ENCODE data around the gene IMMP2L. TPM values are rescaled to one million over a fixed set of nuclear protein-coding genes. Genes with fewer than 3 reads are reported as not detected.

The IMMP2L gene
- total RNA-seq, 1 experiment from 2014 or later = 13.6 TPM

- no peak for TF ChIP-seq FOXP4 (CRISPR knock-in tag; IDR thresholded peaks at IDR 0.05)
- TF ChIP-seq IRF2 (CRISPR knock-in tag; IDR thresholded peaks at IDR 0.05; ENCODE audit: borderline replicate concordance, low read depth) = no peak
- TF ChIP-seq KAT7 (CRISPR knock-in tag; IDR thresholded peaks at IDR 0.05; ENCODE audit: borderline replicate concordance) = no peak
Measured at GRCh38 chr7:111498391-111499007, 63.8 kb downstream of the IMMP2L start (continued).

GRCh38 chr7:111495173-111495810 is 67.0 kb downstream of the IMMP2L start:
- H3K27ac Mint-ChIP-seq = no peak overlapping the region
- no peak for ATAC-seq

More at GRCh38 chr7:111495173-111495810, 67.0 kb downstream of the IMMP2L start:
- Mint-ChIP-seq H3K36me3 (peaks cover 18% of the 10 kb centered on the region), H3K9me3 (peaks cover 16% of the 10 kb centered on the region), H3K4me1 (no peaks in the 10 kb centered on the region), H3K4me3 (no peak overlapping the region), H3K27me3 (ENCODE audit: low read depth) (no peaks in the 10 kb centered on the region; the same call in 1 of the 2 replicates)
- POLR2A ChIA-PET = no interaction called here
- TF ChIP-seq ZNF425 (CRISPR knock-in tag; conservative IDR thresholded peaks at IDR 0.05) = no peak
- TF ChIP-seq, protein P1, sequence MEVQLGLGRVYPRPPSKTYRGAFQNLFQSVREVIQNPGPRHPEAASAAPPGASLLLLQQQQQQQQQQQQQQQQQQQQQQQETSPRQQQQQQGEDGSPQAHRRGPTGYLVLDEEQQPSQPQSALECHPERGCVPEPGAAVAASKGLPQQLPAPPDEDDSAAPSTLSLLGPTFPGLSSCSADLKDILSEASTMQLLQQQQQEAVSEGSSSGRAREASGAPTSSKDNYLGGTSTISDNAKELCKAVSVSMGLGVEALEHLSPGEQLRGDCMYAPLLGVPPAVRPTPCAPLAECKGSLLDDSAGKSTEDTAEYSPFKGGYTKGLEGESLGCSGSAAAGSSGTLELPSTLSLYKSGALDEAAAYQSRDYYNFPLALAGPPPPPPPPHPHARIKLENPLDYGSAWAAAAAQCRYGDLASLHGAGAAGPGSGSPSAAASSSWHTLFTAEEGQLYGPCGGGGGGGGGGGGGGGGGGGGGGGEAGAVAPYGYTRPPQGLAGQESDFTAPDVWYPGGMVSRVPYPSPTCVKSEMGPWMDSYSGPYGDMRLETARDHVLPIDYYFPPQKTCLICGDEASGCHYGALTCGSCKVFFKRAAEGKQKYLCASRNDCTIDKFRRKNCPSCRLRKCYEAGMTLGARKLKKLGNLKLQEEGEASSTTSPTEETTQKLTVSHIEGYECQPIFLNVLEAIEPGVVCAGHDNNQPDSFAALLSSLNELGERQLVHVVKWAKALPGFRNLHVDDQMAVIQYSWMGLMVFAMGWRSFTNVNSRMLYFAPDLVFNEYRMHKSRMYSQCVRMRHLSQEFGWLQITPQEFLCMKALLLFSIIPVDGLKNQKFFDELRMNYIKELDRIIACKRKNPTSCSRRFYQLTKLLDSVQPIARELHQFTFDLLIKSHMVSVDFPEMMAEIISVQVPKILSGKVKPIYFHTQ (CRISPR knock-in tag; IDR thresholded peaks at IDR 0.05) = no peak
- TF ChIP-seq EMX1 (CRISPR knock-in tag; IDR thresholded peaks at IDR 0.05) = no peak
- TF ChIP-seq NFE2L1 (CRISPR knock-in tag; IDR thresholded peaks at IDR 0.05) = no peak
- no peak for TF ChIP-seq ZNF138 (CRISPR knock-in tag; conservative IDR thresholded peaks at IDR 0.05)
- TF ChIP-seq, protein P2, sequence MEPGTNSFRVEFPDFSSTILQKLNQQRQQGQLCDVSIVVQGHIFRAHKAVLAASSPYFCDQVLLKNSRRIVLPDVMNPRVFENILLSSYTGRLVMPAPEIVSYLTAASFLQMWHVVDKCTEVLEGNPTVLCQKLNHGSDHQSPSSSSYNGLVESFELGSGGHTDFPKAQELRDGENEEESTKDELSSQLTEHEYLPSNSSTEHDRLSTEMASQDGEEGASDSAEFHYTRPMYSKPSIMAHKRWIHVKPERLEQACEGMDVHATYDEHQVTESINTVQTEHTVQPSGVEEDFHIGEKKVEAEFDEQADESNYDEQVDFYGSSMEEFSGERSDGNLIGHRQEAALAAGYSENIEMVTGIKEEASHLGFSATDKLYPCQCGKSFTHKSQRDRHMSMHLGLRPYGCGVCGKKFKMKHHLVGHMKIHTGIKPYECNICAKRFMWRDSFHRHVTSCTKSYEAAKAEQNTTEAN (CRISPR knock-in tag; IDR thresholded peaks at IDR 0.05) = no peak
- TF ChIP-seq ZNF281 (CRISPR knock-in tag; IDR thresholded peaks at IDR 0.05) = no peak
- no peak for TF ChIP-seq FOXJ3 (CRISPR knock-in tag; IDR thresholded peaks at IDR 0.05; ENCODE audit: borderline replicate concordance)
- no peak for TF ChIP-seq ZNF263 (CRISPR knock-in tag; IDR thresholded peaks at IDR 0.05; ENCODE audit: low read depth)
- no peak for DNase-seq (ENCODE audit: low spot score)
- CTCF ChIA-PET = no interaction called here

All from WTC11 (cell line).